Inflammatory macrophage (primary cell): ENCODE data around the gene ELF1.
"Not testable (repeated sequence)": the region's sequence is repeated elsewhere in the genome, so short reads cannot be mapped to it uniquely, and the experiment has no call there.

ENCODE experiments used
- DNase-seq, 2 donors: peaks; one replicate each; pipeline ENCODE4 v3.0.0-alpha.2; 2020 to 2022
- total RNA-seq, 18 experiments: gene quantifications; one replicate each; lab custom pipeline; 2026; ENCODE audit warnings: mixed read lengths in 6 of 18, inconsistent platforms in 2 of 18; lab: John Stamatoyannopoulos, UW

Gene ELF1
- total RNA-seq = 81.7 to 196 (median 142) reads per million in 18 experiments

- peak; percentile 91 to 95 for DNase-seq
Observed at GRCh38 chr13:41019011-41019487, at the start of gene ELF1. Gene ELF1, minus strand, starts transcription at chr13:41019316. Its CDS starts 37,262 bp downstream, at chr13:40982054.

- DNase-seq = no peak
Observed at GRCh38 chr13:41065078-41065477, 46.0 kb upstream of the ELF1 start.

GRCh38 chr13:41064493-41064892 lies 45.4 kb upstream of the ELF1 start:
- no peak for DNase-seq

- DNase-seq = peak; percentile 82 to 88
Observed at GRCh38 chr13:41061914-41062837, 43.1 kb upstream of the ELF1 start.

GRCh38 chr13:41061075-41061913 lies 42.2 kb upstream of the ELF1 start, which contains the start of gene WBP4:
Gene WBP4, plus strand, starts transcription at chr13:41061509. Its CDS starts 165 bp downstream, at chr13:41061674.
- DNase-seq = peak; percentile 93 to 96

- DNase-seq = peak; percentile 93 to 97
Observed at GRCh38 chr13:41060724-41061074, 41.6 kb upstream of the ELF1 start.

- peak; percentile 91 to 94 for DNase-seq
Observed at GRCh38 chr13:41060082-41060723, 41.1 kb upstream of the ELF1 start.

GRCh38 chr13:41059456-41060081 lies 40.5 kb upstream of the ELF1 start:
- DNase-seq = no peak

- DNase-seq = no peak
Observed at GRCh38 chr13:41058295-41059070, 39.4 kb upstream of the ELF1 start.

- no peak for DNase-seq
Observed at GRCh38 chr13:41056826-41057711, 38.0 kb upstream of the ELF1 start.

- no peak for DNase-seq
Observed at GRCh38 chr13:41056194-41056593, 37.1 kb upstream of the ELF1 start.

GRCh38 chr13:41054919-41055619 lies 36.0 kb upstream of the ELF1 start:
- DNase-seq = no peak

GRCh38 chr13:41054212-41054877 lies 35.2 kb upstream of the ELF1 start:
- DNase-seq = peak; percentile 21 to 63

GRCh38 chr13:41053384-41053826 lies 34.3 kb upstream of the ELF1 start:
- peak; percentile 67 to 70 for DNase-seq

GRCh38 chr13:41052441-41052840 lies 33.3 kb upstream of the ELF1 start:
- no peak for DNase-seq

- peak; percentile 52 to 74 for DNase-seq
Observed at GRCh38 chr13:41049480-41050440, 30.6 kb upstream of the ELF1 start.

GRCh38 chr13:41048640-41049039 lies 29.5 kb upstream of the ELF1 start:
- no peak for DNase-seq

- DNase-seq = not testable (repeated sequence)
Observed at GRCh38 chr13:41042419-41042818, 23.3 kb upstream of the ELF1 start.
